Bronchial epithelial cell (primary cell): ENCODE data around the gene C2orf49. TPM values are rescaled to one million over a fixed set of nuclear protein-coding genes. Genes with fewer than 3 reads are reported as not detected.
A peak's percentile ranks its signal among the peaks of the same experiment; 100 is the strongest.

Experiments used
- DNase-seq: peaks from one replicate; pipeline ENCODE4 v3.0.0-alpha.2; 2010; ENCODE audit warnings: low read depth
- FAIRE-seq: peaks from 2 replicates; lab custom pipeline; 2011; peaks lifted over from hg19 to GRCh38; lab: Jason Lieb, UNC
- H3K27me3 ChIP-seq: 2 replicates; pipeline ENCODE4 v1.5.1; 2011; ENCODE audit warnings: low read length; ENCODE audit not compliant: control insufficient read depth, insufficient read depth
- H3K36me3 ChIP-seq: 2 replicates; pipeline ENCODE4 v1.5.1; 2011; ENCODE audit warnings: low read length; ENCODE audit not compliant: control insufficient read depth, insufficient read depth
- H3K4me3 ChIP-seq: 2 replicates; pipeline ENCODE4 v1.5.1; 2011; ENCODE audit warnings: mild to moderate bottlenecking, low read depth, low read length, control low read depth
- CTCF ChIP-seq: IDR thresholded peaks from 2 replicates; pipeline ENCODE4 v1.5.1; 2011; ENCODE audit warnings: mild to moderate bottlenecking, moderate library complexity, low read length, control low read depth, inconsistent platforms; ENCODE audit not compliant: insufficient read depth, severe bottlenecking
- total RNA-seq: library from RNA; depleted of rRNA; stranded (reverse); fragments of >200 nt; gene quantifications from 2 replicates; pipeline ENCODE4 v1.2.1, GENCODE V29; 2014

C2orf49 gene
- total RNA-seq, 1 donor from 2014 or later: 28.2 TPM

DNA sequence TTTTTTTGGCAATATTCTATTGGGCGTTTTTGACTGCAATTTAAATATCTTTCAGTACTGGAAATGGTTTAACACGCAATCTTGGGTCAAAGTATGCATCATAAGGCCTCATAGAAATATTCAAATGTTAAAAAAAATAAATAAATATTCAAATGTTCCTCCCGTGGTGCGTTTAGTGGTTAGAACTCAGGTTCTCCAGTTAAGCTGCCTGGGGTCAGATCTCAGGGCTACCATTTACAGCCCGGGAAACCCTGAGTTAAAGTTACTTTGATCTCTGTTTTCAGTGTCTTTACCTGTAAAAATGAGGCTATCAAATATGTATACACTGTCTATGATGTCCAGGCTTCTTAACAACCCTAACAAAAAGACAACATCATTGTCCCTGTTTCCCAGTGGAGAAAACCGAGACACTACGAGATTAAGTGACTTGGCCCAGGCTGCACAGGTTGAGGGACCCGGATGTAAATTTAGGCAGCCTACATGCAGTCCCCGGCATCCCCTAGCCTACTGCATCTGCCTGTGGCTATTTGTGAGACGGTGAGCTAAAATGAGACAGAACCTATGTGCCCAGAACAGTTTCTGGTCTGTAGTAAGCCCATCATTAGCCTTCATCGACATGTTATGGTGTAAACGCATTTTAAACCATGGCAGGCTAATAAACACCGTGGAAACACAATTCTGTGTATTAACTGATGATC is 59.8 kb downstream of the C2orf49 start:
- peak overlapping the region; percentile 86 for H3K4me3 ChIP-seq
- FAIRE-seq (no peak), DNase-seq (no peak)
- no peak for TF ChIP-seq CTCF
- no peaks in the 10 kb centered on the region for H3K27me3 ChIP-seq
- peaks cover 12% of the 10 kb centered on the region for H3K36me3 ChIP-seq

DNA sequence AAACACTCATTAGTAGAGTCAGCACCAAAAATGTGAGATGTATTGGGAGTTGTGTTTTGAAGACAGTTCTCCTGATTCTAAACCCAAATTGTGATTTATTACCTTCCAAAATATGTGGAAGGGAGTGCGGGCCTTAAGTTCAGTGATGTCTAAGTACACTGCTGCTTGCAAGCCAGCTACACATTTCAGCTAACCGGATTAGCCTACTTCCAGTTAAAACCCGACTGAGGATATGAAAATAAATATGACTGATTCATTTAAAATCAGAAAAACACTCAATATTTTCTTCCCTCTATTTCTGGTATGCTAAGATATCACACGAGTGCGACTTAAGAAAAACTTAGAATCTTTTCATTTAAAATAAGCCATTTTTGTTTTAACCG is 60.6 kb downstream of the C2orf49 start:
- Histone ChIP-seq H3K4me3 (peak overlapping the region; percentile 86), H3K36me3 (peaks cover 12% of the 10 kb centered on the region), H3K27me3 (no peaks in the 10 kb centered on the region)
- TF ChIP-seq CTCF: no peak
- FAIRE-seq (no peak), DNase-seq (no peak)

GRCh38 chr2:105398336-105399206 is 61.2 kb downstream of the C2orf49 start, which contains the start of gene FHL2:
Gene FHL2, minus strand, starts transcription at chr2:105399051. Its CDS starts 12,535 bp downstream, at chr2:105386516.
- TF ChIP-seq CTCF: peak; percentile 57
- Histone ChIP-seq H3K4me3 (peak within 1 kb of the TSS; percentile 86), H3K27me3 (no peaks in the 10 kb centered on the region), H3K36me3 (peaks cover 9% of the 10 kb centered on the region)
- FAIRE-seq (no peak), DNase-seq (peak; percentile 61)

Other genes with a start within 250 kb of the C2orf49 start
- gene GPR45, start 95.8 kb upstream of the C2orf49 start, total RNA-seq: not detected in 2 replicates
- gene TGFBRAP1, start 7.8 kb upstream of the C2orf49 start, total RNA-seq: 10.8 and 13.7 TPM in 2 replicates
- gene FHL2, start 61.5 kb downstream of the C2orf49 start, total RNA-seq: 67.2 and 76.9 TPM in 2 replicates